CD4-positive, alpha-beta T cell treated with Interleukin-2 at 100 ng/mL for 4 hours (primary cell): Measurements from ENCODE around the gene BGLAP.
"Not testable (repeated sequence)": the region's sequence is repeated elsewhere in the genome, so short reads cannot be mapped to it uniquely, and the experiment has no call there.

ENCODE experiments used
- DNase-seq: peaks from one replicate; pipeline ENCODE4 v3.0.0-alpha.2; 2020; ENCODE audit warnings: low spot score

Gene BGLAP

DNA sequence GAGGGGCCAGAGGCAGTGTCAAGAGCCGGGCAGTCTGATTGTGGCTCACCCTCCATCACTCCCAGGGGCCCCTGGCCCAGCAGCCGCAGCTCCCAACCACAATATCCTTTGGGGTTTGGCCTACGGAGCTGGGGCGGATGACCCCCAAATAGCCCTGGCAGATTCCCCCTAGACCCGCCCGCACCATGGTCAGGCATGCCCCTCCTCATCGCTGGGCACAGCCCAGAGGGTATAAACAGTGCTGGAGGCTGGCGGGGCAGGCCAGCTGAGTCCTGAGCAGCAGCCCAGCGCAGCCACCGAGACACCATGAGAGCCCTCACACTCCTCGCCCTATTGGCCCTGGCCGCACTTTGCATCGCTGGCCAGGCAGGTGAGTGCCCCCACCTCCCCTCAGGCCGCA, at the start of gene BGLAP:
Gene BGLAP, plus strand, starts transcription at position 259 of the 400 bp plus-strand sequence. Its CDS starts 48 bp downstream, at position 307.
- DNase-seq: no peak

DNA sequence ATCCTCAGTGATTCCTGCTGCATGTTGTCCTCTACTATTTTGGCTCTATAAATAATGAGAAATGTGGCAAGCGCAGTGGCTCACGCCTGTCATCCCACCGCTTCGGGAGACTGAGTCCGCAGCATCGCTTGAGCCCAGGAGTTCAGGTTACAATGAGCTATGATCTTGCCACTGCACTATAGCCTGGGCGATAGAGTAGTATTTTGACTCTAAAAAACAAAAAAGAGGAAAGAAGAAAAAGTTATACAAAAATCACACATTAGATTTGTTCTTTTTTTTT, 48.8 kb upstream of the BGLAP start:
- no peak for DNase-seq

- peak; percentile 99 for DNase-seq
These were observed 48.3 kb upstream of the BGLAP start, which contains the start of gene SLC25A44 for GRCh38 chr1:156193488-156194299. TSS of gene SLC25A44 (plus strand) at chr1:156194104. CDS start at chr1:156199848, 5,744 bp downstream.

- no peak for DNase-seq
These were observed 47.7 kb upstream of the BGLAP start for GRCh38 chr1:156194300-156194652.

DNA sequence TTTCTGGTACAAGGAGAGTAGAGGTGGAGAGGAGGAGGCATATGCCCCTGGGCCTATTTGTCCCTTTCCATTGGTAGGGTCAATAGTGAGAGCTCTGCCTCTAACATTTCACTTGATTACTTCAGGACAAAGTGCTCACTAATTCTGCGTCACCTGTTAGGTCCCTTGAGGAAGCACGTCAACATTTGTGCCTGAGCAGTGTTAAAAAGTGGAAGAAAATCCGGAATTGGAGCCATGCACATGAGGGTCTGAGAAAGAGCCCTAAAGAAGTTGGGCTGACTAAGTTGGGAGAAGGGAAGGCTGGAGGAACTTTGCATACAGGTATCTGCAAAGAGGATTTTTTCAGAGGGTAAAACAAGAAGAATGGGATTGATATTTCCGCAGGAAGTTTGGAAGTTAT, 46.1 kb upstream of the BGLAP start:
- no peak for DNase-seq

DNA sequence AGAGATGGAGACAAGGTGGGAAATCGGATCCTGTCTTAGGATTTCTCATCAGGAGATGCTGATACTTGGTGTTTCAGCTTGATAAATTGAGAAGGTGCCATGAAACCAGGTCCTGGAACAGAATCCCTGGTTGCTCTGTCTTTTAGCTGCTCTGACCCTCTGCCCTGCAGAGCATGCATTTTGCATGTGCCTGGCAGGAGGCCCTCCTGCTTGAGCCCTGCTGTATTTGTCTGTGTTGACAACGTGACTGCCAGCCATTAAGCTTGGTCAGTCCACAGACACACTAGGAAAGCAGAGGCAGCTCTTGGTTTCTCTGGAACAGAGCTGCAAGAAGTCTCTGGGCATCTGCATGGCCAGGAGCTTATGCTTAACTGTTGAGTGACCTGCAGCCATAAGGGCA, 45.5 kb upstream of the BGLAP start:
- no peak for DNase-seq

GRCh38 chr1:156198831-156199349, 43.1 kb upstream of the BGLAP start:
- peak; percentile 16 for DNase-seq

DNA sequence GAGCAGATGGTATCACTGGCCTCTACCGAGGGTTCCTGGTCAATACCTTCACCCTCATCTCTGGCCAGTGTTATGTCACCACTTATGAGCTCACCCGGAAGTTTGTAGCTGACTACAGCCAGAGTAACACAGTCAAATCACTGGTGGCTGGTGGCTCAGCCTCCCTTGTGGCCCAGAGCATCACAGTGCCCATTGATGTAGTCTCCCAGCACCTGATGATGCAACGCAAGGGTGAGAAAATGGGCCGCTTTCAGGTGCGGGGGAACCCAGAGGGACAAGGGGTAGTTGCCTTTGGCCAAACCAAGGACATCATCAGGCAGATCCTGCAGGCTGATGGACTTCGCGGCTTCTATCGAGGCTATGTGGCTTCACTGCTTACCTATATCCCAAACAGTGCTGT, 41.9 kb upstream of the BGLAP start:
- no peak for DNase-seq

DNA sequence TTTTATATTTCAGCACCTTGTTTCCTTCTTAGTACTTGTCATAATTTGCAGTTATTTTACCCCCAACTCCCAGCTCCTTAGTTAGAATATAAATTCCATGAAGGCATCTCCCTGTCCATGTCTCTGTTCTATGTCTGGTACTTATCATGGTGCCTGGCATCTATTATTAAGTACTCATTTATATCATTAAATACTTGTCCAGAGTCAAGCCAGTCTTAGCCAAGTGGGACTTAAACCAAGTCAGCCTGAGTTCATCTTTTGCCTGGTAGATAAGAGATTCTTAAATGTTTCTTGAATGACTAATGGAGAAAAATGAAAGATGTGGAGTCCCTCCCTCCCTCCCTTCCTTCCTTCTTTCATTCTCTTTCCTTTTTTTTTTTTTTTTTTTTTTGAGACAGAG, 38.7 kb upstream of the BGLAP start:
- no peak for DNase-seq

DNA sequence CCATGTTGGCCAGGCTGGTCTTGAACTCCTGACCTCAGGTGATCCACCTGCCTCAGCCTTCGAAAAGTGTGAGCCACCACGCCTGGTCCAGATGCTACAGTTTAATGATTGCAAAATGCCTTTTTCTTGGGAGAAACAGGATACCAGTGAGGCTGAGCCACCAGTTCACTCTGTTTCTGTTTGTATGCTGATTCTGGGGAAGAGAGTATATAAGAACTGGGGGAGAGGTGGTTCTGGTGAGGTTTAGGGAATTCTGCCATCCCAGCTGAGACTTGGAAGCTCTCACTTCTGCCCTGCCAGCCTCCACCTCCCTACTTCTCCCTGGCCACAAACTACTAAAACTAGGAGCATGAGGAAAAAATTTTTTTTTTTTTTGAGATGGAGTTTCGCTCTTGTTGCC, 37.3 kb upstream of the BGLAP start:
- DNase-seq: no peak

DNA sequence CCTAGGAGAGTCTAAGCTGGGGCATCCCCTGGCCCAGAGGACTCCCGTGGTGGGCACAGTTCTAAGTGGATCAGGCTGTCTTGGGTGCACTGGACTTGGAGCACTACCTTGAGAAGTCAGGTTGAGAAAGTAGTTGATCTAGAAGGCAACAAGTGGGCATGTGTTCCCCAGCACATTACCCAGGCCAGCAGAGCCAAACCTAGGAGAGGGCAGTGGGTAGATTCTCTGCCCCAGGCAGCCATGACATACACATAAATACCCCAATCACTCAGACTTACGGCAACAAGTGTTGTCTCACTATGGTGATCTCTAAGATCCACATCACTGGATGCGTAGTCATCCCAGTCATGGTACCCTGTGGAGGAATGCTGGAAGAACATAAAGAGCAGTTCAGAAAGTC, 30.7 kb upstream of the BGLAP start:
- no peak for DNase-seq

DNA sequence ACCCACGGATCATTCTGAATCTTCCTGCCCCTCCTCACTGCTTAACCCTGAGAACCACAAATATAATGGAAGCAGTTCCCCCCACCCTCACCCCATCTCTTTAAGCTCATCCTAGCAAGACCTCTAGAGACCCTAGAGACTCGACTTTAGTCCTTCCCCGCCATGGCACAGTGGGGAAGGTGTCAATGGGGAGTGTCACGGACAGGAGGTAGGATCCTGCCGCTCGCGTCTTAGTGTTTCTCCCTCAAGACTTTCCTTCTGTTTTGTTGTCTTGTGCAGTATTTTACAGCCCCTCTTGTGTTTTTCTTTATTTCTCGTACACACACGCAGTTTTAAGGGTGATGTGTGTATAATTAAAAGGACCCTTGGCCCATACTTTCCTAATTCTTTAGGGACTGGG, 29.9 kb upstream of the BGLAP start:
- no peak for DNase-seq

- peak; percentile 95 for DNase-seq
These were observed 28.9 kb upstream of the BGLAP start, which contains the start of gene PMF1 for GRCh38 chr1:156212833-156213643. TSS of gene PMF1 (plus strand) at chr1:156213007. CDS start at chr1:156213016, 9 bp downstream.

DNA sequence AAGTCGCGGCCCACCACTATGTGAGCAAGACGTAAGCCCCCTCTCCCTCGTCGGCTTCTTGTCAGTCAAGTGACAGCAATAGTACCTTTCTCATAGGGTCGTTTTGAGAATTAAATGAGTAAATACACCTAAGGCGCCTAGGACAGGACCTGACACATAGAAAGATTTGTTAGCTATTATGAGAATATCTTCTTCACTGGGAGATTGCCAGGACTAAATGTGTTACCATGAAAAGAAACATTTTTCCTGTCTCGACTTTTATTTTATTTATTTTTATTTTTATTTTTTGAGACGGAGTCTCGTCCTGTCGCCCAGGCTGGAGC, 28.4 kb upstream of the BGLAP start:
- DNase-seq: no peak

GRCh38 chr1:156214024-156214748, 27.8 kb upstream of the BGLAP start:
- peak; percentile 62 for DNase-seq

DNA sequence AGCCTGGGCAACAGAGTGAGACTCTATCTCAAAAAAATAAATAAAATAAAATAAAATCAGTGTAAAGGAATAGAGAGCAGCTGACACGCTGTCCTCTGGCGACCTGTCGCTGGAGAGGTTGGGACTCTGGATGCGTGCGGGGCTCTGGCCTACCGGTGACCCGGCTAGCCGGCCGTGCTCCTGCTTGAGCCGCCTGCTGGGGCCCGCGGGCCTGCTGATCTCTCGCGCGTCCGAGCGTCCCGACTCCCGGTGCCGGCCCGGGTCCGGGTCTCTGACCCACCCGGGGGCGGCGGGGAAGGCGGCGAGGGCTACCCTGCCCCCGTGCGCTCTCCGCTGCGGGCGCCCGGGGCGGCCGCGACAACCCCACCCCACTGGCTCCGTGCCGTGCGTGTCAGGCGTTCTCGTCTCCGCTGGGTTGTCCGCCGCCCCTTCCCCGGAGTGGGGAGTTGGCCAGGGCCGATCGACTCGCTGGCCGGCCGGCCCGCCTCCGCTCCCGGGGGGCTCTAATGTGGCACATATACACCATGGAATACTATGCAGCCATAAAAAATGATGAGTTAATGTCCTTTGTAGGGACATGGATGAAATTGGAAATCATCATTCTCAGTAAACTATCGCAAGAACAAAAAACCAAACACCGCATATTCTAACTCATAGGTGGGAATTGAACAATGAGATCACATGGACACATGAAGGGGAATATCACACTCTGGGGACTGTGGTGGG, 25.5 kb upstream of the BGLAP start:
- not testable (repeated sequence) for DNase-seq

DNA sequence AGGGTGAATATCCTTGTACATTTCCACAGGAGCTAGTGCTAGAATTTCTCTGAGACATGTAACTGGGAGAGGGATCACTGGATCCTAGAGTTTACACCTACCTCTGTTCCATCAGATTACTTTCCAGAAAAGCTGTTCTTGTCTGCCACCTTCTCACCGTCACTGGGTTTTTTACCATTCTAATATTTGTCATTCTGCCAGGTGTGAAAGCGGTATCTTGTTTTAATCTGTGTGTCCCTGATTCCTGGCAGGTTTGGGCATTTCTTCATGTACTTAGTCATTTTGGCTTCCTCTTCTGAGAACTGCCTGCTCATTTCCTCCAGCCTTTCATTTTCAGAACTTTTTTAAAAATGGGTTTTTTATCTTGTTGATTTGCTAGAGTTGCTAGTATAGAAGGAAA, 24.1 kb upstream of the BGLAP start:
- DNase-seq: peak; percentile 90

GRCh38 chr1:156220226-156220625, 21.8 kb upstream of the BGLAP start:
- no peak for DNase-seq

- DNase-seq: no peak
These were observed 19.8 kb upstream of the BGLAP start for GRCh38 chr1:156221986-156222692.

DNA sequence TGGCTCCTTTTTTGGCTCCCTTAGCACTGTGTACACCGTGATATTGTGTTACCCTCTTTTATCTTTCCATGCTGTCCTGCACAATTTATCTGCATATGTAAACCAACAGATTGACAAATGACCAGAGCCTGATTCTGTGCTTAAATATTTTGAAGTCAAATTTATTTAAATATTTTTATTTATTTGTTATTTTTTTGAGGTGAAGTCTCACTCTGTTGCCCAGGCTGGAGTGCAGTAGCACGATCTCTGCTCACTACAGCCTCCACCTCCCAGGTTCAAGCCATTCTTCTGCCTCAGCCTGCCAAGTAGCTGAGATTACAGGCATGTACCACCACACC, 16.3 kb upstream of the BGLAP start:
- no peak for DNase-seq

GRCh38 chr1:156226116-156226538, 15.9 kb upstream of the BGLAP start:
- no peak for DNase-seq
